Fibroblast of lung (primary cell): ENCODE results near the gene PKNOX2.

ENCODE experiments used
- EZH2 ChIP-seq: IDR thresholded peaks from 2 replicates; pipeline ENCODE4 v1.5.1; 2012; ENCODE audit warnings: low read length, control low read depth, mild to moderate bottlenecking; ENCODE audit errors: missing control alignments
- TF ChIP-seq, protein P1 (sequence below), 2 donors: IDR thresholded peaks in 1 of 2; conservative IDR thresholded peaks in 1 of 2; 1 replicate in 1 of 2; 2 replicates in 1 of 2; pipeline ENCODE4 v1.5.1; 2011 to 2012; ENCODE audit warnings: low read length in 2 of 2, control low read depth in 1 of 2, inconsistent platforms in 1 of 2, low read depth in 1 of 2, mild to moderate bottlenecking in 1 of 2

GRCh38 chr11:125132071-125132470, 32.5 kb upstream of the PKNOX2 start:
- TF ChIP-seq EZH2, result no peak
- TF ChIP-seq, protein P1, sequence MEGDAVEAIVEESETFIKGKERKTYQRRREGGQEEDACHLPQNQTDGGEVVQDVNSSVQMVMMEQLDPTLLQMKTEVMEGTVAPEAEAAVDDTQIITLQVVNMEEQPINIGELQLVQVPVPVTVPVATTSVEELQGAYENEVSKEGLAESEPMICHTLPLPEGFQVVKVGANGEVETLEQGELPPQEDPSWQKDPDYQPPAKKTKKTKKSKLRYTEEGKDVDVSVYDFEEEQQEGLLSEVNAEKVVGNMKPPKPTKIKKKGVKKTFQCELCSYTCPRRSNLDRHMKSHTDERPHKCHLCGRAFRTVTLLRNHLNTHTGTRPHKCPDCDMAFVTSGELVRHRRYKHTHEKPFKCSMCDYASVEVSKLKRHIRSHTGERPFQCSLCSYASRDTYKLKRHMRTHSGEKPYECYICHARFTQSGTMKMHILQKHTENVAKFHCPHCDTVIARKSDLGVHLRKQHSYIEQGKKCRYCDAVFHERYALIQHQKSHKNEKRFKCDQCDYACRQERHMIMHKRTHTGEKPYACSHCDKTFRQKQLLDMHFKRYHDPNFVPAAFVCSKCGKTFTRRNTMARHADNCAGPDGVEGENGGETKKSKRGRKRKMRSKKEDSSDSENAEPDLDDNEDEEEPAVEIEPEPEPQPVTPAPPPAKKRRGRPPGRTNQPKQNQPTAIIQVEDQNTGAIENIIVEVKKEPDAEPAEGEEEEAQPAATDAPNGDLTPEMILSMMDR (conservative IDR thresholded peaks at IDR 0.05 in 1 of 2, IDR thresholded peaks at IDR 0.05 in 1 of 2; ENCODE audit: low read depth in 1 of 2, low read length in 2 of 2), result no peak
